ENCODE data around the gene IGFBP5. TPM values are rescaled to one million over a fixed set of nuclear protein-coding genes. Genes with fewer than 3 reads are reported as not detected.

The IGFBP5 gene
- total and polyA plus RNA-seq, 10 of the 15 experiments (the other 5 are each of a cell fraction or from before 2014, with no cell fraction given), result 2.8 TPM; not detected in 9

DNA sequence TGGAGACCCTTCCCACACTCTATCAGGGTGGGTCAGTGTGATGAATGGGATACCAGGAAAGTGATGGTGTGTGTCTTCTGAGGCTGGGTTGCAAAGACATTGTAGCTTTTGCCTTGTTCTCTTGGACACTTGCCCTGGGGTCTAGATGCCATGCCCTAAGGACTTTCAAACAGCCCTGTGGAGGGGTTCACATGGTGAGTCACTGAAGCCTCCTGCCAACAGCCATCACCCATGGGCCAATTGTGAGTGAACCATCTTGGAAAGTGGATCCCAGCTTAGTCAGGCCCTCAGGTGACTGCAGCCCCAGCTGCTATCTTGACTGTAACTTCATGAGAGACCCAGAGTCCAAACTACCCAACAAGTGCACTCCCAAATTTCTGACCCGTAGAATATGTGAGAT is 25.8 kb upstream of the IGFBP5 start (continued):
- TF ChIP-seq SUZ12 (IDR thresholded peaks at IDR 0.05; ENCODE audit: unreplicated experiment), result no peak
- TF ChIP-seq ATF7 (IDR thresholded peaks at IDR 0.05; ENCODE audit: low read depth), result no peak
- no peak for TF ChIP-seq CREM (IDR thresholded peaks at IDR 0.05; ENCODE audit: low read depth)
- no peak for TF ChIP-seq BMI1 (IDR thresholded peaks at IDR 0.05; ENCODE audit: borderline replicate concordance)
- TF ChIP-seq, protein P1, sequence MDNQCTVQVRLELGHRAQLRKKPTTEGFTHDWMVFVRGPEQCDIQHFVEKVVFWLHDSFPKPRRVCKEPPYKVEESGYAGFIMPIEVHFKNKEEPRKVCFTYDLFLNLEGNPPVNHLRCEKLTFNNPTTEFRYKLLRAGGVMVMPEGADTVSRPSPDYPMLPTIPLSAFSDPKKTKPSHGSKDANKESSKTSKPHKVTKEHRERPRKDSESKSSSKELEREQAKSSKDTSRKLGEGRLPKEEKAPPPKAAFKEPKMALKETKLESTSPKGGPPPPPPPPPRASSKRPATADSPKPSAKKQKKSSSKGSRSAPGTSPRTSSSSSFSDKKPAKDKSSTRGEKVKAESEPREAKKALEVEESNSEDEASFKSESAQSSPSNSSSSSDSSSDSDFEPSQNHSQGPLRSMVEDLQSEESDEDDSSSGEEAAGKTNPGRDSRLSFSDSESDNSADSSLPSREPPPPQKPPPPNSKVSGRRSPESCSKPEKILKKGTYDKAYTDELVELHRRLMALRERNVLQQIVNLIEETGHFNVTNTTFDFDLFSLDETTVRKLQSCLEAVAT (IDR thresholded peaks at IDR 0.05), result no peak
- no peak for TF ChIP-seq SMARCA5 (IDR thresholded peaks at IDR 0.05)

DNA sequence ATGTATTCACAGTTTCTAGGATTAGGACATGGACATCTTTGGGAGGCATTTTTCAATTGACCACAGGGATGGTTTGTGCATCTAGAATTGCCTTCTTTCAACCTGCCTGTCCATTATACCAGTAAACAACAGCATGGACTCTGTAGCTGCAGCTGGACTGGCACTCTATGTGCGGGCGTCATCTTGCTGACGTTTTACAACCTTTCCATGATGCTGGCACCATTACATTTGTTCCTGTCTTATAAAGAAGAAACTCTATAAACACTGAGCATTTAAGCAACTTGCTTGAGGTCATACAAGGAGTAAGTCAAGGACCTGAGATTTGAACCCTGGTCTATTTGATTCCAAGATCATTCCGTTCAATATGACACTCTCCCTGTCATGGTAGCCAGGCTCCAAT is 25.4 kb upstream of the IGFBP5 start:
- SMC1A ChIA-PET (ENCODE audit: uncharacterized antibody, unreplicated experiment), result no interaction called here
- no TSS peak for BruUV-seq (replicated peaks)
- H3K36me3 ChIP-seq (ENCODE audit: control insufficient read depth in 2 of 2, insufficient read depth in 2 of 2, low read length in 1 of 2), result no peaks in the 10 kb centered on the region
- peaks cover 0 to 5% of the 10 kb centered on the region in 2 experiments; a peak in 2 of 4 replicates for H3K27me3 ChIP-seq (replicated peaks in 1 of 2; ENCODE audit: control insufficient read depth in 2 of 2, insufficient read depth in 2 of 2, low read length in 1 of 2)
- no peaks in the 10 kb centered on the region for H4K20me1 ChIP-seq (ENCODE audit: control insufficient read depth, insufficient read depth)
- H3K4me2 ChIP-seq (ENCODE audit: control insufficient read depth, insufficient read depth), result no peak overlapping the region
- H3K4me3 ChIP-seq, result no peak overlapping the region
- CTCF ChIA-PET, result no interaction called here
- RAD21 ChIA-PET (ENCODE audit: unreplicated experiment), result no interaction called here
- no peaks in the 10 kb centered on the region for H3K79me2 ChIP-seq (ENCODE audit: control insufficient read depth, insufficient read depth, low read length)
- ATAC-seq (no peak), DNase-seq (ENCODE audit: low read depth, low spot score) (no peak), FAIRE-seq (no peak)
- in situ Hi-C loops (cut with MboI), result no loop called here
- H3K9me3 ChIP-seq (replicated peaks; ENCODE audit: control insufficient read depth, insufficient read depth, low read length), result no peaks in the 10 kb centered on the region
- H3K27ac ChIP-seq (ENCODE audit: control insufficient read depth, insufficient read depth), result no peak overlapping the region
- intact Hi-C loops (cut with micrococcal nuclease; ENCODE audit: unreplicated experiment), result no loop called here
- POLR2A ChIA-PET, result no interaction called here
- H3K9ac ChIP-seq (ENCODE audit: control insufficient read depth, insufficient read depth, low read length), result no peak overlapping the region
- H3K4me1 ChIP-seq (ENCODE audit: control insufficient read depth, insufficient read depth, low read length), result no peaks in the 10 kb centered on the region
- 19% methylated on average over 4 of the region's 4 CpGs for WGBS (ENCODE audit: insufficient coverage, insufficient replicate concordance, low lambda C conversion rate, missing lambda C conversion rate)
- no peak for TF ChIP-seq PAX5 (IDR thresholded peaks at IDR 0.05; ENCODE audit: borderline replicate concordance, low read depth, low read length)
- no peak for TF ChIP-seq NR2C2 (IDR thresholded peaks at IDR 0.05; ENCODE audit: borderline replicate concordance, control insufficient read depth, insufficient read length, low read depth)
- TF ChIP-seq RBBP5 (conservative IDR thresholded peaks at IDR 0.05), result no peak
- TF ChIP-seq SMARCA5 (IDR thresholded peaks at IDR 0.05), result no peak
- TF ChIP-seq ETV6 (conservative IDR thresholded peaks at IDR 0.05 in 1 of 2, IDR thresholded peaks at IDR 0.05 in 1 of 2; ENCODE audit: borderline replicate concordance in 1 of 2, low read depth in 1 of 2), result no peak
- no peak for TF ChIP-seq ZSCAN29 (IDR thresholded peaks at IDR 0.05)
- TF ChIP-seq BMI1 (IDR thresholded peaks at IDR 0.05; ENCODE audit: borderline replicate concordance), result no peak
- no peak for TF ChIP-seq RELA (IDR thresholded peaks at IDR 0.05; ENCODE audit: borderline replicate concordance, partially characterized antibody)
- TF ChIP-seq NFXL1 (IDR thresholded peaks at IDR 0.05; ENCODE audit: borderline replicate concordance), result no peak
- TF ChIP-seq CEBPB (IDR thresholded peaks at IDR 0.05; ENCODE audit: borderline replicate concordance in 1 of 2, low read depth in 2 of 2, low read length in 2 of 2), result no peak
- TF ChIP-seq RFX5 (IDR thresholded peaks at IDR 0.05; ENCODE audit: low read depth, low read length), result no peak
- TF ChIP-seq NBN (IDR thresholded peaks at IDR 0.05), result no peak
- no peak for TF ChIP-seq EP300 (IDR thresholded peaks at IDR 0.05; ENCODE audit: borderline replicate concordance in 1 of 2, control insufficient read depth in 1 of 2, low read depth in 2 of 2, low read length in 2 of 2)
- no peak for TF ChIP-seq EZH2 (IDR thresholded peaks at IDR 0.05; ENCODE audit: borderline replicate concordance, control insufficient read depth, low read depth, low read length)
- TF ChIP-seq ZNF24 (IDR thresholded peaks at IDR 0.05), result no peak
- no peak for TF ChIP-seq BHLHE40 (IDR thresholded peaks at IDR 0.05; ENCODE audit: borderline replicate concordance in 1 of 2, low read depth in 2 of 2, low read length in 1 of 2)
- no peak overlapping the region for H2AFZ ChIP-seq (ENCODE audit: control insufficient read depth, low read depth, low read length)

All from GM12878 (cell line).